PFSK-1 (cell line): ENCODE measurements around the gene MAGI2.

ENCODE experiments used
- FOXP2 ChIP-seq: optimal IDR thresholded peaks from 2 replicates; pipeline ENCODE3; 2011; ENCODE audit warnings: borderline replicate concordance, control low read depth, inconsistent platforms; ENCODE audit not compliant: insufficient read depth; ENCODE audit errors: extremely low read length, extremely low read depth
- POLR2AphosphoS5 ChIP-seq: IDR thresholded peaks from 2 replicates; pipeline ENCODE4 v1.6.1; 2012; ENCODE audit warnings: low read depth, mild to moderate bottlenecking, control low read depth, low read length, moderate library complexity
- SIN3A ChIP-seq: IDR thresholded peaks from 2 replicates; pipeline ENCODE4 v1.6.1; 2012; ENCODE audit warnings: mild to moderate bottlenecking, low read length, moderate library complexity, borderline replicate concordance; ENCODE audit not compliant: insufficient read depth
- TAF1 ChIP-seq: IDR thresholded peaks from 2 replicates; pipeline ENCODE4 v1.6.1; 2012; ENCODE audit warnings: low read length, control low read depth, borderline replicate concordance; ENCODE audit not compliant: insufficient read depth
- TF ChIP-seq, protein P1 (sequence below), 2 experiments: IDR thresholded peaks; 2 replicates each; pipeline versions ENCODE4 v1.6.1 to v1.8.0; 2011 to 2012; ENCODE audit warnings: low read depth in 2 of 2, low read length in 2 of 2, control low read depth in 1 of 2, inconsistent platforms in 1 of 2, mild to moderate bottlenecking in 1 of 2, moderate library complexity in 1 of 2; ENCODE audit not compliant: insufficient read depth in 1 of 2

MAGI2 gene

DNA sequence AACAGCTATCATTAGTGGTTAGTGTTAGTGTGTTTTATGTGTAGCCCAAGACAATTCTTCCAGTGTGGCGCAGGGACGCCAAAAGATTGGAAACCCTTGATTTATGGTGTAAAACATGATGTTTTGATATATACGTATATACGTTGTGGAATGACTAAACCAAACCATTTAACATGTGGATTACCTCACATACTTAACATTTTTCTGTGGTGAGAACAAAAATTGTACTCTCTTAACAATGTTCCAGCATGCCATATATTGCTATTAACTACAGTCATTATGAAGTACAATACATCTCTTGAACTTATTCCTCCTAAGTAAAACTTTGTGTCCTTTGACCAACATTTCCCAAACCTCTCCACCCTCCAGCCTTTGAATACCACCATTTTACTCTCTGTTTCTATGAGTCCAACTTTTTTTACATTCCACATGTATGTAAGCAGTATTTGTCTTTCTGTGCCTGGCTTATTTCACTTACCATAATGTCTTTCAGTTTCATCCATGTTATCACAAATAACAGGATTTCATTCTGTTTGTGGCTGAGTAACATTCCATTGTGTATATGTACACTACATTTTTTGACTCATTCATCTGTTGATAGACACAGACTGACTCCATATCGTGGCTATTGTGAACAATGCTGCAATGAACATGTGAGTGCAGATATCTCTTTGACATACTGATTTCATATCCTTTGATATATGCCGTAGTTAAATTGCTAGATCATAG lies 42.2 kb upstream of the MAGI2 start:
- TF ChIP-seq SIN3A (no peak), TAF1 (no peak), FOXP2 (no peak), POLR2AphosphoS5 (no peak)
- TF ChIP-seq, protein P1, sequence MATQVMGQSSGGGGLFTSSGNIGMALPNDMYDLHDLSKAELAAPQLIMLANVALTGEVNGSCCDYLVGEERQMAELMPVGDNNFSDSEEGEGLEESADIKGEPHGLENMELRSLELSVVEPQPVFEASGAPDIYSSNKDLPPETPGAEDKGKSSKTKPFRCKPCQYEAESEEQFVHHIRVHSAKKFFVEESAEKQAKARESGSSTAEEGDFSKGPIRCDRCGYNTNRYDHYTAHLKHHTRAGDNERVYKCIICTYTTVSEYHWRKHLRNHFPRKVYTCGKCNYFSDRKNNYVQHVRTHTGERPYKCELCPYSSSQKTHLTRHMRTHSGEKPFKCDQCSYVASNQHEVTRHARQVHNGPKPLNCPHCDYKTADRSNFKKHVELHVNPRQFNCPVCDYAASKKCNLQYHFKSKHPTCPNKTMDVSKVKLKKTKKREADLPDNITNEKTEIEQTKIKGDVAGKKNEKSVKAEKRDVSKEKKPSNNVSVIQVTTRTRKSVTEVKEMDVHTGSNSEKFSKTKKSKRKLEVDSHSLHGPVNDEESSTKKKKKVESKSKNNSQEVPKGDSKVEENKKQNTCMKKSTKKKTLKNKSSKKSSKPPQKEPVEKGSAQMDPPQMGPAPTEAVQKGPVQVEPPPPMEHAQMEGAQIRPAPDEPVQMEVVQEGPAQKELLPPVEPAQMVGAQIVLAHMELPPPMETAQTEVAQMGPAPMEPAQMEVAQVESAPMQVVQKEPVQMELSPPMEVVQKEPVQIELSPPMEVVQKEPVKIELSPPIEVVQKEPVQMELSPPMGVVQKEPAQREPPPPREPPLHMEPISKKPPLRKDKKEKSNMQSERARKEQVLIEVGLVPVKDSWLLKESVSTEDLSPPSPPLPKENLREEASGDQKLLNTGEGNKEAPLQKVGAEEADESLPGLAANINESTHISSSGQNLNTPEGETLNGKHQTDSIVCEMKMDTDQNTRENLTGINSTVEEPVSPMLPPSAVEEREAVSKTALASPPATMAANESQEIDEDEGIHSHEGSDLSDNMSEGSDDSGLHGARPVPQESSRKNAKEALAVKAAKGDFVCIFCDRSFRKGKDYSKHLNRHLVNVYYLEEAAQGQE (IDR thresholded peaks at IDR 0.05; ENCODE audit: insufficient read depth in 1 of 2, low read depth in 2 of 2, low read length in 2 of 2), result no peak

DNA sequence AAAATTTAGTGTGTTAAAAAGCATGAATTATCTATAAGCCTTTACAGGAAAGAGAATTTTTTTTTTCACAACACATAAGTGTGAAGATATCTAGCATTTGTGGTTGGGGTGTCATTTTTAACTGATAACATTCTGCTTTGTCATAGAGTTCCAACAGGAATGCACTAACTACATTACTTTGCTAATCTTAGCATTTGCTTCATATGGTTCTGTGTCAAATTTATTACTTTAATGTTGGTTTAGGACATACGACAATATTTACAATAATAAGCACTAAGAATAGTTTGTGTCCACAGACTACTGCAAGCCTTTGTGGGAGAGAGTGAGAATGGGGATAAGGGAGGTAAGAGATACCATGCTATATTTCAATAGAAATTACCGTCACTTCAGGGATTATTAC lies 40.6 kb upstream of the MAGI2 start:
- TF ChIP-seq FOXP2, result no peak
- TF ChIP-seq, protein P1 (IDR thresholded peaks at IDR 0.05; ENCODE audit: insufficient read depth in 1 of 2, low read depth in 2 of 2, low read length in 2 of 2), result no peak
- TF ChIP-seq POLR2AphosphoS5, result no peak
- TF ChIP-seq TAF1, result no peak
- TF ChIP-seq SIN3A, result no peak

DNA sequence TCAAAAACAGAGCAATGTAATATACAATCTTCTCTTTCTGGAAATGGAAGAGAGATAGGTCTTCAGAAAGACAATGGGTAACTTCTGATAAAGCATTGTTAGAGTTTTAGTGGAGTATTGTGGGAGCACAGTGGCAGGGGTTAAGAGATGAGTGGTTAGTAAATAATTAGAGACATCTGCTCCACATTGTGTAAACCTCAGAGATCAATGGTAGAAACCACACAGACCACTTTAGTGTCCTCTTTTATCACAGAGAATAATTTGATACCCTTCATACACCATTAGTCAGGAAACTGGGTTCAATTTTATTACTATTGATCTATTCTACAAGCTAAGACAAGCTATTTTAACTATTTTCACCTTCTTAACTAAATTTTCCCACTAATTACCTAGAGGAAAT lies 35.9 kb upstream of the MAGI2 start:
- TF ChIP-seq POLR2AphosphoS5, result no peak
- TF ChIP-seq TAF1, result no peak
- no peak for TF ChIP-seq SIN3A
- TF ChIP-seq FOXP2, result no peak
- TF ChIP-seq, protein P1 (IDR thresholded peaks at IDR 0.05; ENCODE audit: insufficient read depth in 1 of 2, low read depth in 2 of 2, low read length in 2 of 2), result no peak

DNA sequence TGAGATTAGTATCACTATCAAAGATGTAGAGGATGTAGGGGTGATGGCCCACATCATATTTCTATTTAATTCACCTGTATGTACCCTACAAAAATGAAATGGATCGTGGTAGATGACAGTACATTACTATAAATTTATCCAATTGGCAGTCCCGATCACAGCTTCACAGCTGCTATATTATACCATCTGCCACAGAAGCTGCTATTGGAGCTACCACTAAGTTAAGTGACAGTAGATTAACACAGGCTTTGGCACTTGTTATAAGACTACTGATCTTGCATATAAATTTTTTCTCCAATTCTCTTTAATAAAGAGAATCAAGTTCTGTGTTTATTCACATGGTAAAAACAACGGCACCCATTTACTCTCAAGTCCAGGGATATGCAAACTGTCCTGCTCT lies 24.9 kb upstream of the MAGI2 start:
- TF ChIP-seq SIN3A (no peak), FOXP2 (no peak), TAF1 (no peak), POLR2AphosphoS5 (no peak)
- TF ChIP-seq, protein P1 (IDR thresholded peaks at IDR 0.05; ENCODE audit: insufficient read depth in 1 of 2, low read depth in 2 of 2, low read length in 2 of 2), result no peak
